GM13977 (cell line): ENCODE measurements around the gene DLG4.

ENCODE experiments used
- DNase-seq: peaks from one replicate; pipeline ENCODE4 v3.0.0; 2012; ENCODE audit warnings: low spot score
- in situ Hi-C: fragments of 300-500 bp; cut with MboI; formaldehyde crosslinking; loops from one replicate; pipeline ENCODE4 v1.12.0; 2022; ENCODE audit warnings: low sequenced_read_pairs, low pct_unique_long_range_greater_than_20kb, mixed read lengths, inconsistent platforms; ENCODE audit not compliant: unreplicated experiment
- TF ChIP-seq, protein P1 (sequence below): IDR thresholded peaks from 2 replicates; pipeline ENCODE4 v1.5.1; 2012; ENCODE audit warnings: mild to moderate bottlenecking, control low read depth; ENCODE audit not compliant: insufficient read depth; ENCODE audit errors: extremely low read depth, missing control alignments

DLG4 gene

DNA sequence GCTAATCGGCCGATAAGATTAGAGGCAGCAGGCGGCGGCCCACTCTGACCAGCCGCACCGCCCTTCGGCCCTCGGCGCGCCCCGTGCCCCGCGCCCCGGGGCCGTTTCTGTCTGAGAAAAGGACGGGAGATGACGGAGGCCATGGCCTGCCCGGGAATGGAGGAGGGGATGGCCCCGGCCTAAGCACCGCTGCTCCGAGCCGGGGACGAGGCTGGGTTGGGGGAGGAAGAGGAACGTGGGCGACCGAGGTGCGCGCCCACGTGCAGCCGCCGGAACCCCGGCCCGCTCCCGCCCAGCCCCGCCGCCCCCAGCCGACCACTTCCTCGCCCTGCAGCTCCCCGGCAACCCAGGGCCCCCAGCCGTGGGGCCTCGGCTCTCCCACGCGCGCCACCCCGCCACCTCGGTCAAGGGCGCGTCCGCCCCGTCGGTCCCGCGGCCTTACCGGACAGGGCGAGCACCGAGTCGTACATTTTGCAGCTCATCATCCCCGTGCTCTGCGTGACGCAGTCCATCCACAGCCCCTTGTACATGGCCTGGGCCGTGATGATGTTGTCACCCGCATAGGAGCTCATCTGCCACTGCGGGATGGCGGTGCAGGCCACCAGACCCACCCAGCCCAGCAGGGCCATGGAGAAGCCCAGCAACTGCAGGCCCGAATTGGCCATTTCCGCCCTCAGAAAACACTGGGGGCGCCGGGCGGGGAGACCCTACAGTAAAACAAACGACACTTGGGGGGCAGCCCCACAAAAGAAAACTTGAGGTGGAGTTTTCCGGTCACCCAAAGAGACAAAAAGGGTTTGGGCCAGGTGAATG lies 41.9 kb upstream of the DLG4 start:
- peak; percentile 70 for DNase-seq
- in situ Hi-C loops = no loop called here
- TF ChIP-seq, protein P1, sequence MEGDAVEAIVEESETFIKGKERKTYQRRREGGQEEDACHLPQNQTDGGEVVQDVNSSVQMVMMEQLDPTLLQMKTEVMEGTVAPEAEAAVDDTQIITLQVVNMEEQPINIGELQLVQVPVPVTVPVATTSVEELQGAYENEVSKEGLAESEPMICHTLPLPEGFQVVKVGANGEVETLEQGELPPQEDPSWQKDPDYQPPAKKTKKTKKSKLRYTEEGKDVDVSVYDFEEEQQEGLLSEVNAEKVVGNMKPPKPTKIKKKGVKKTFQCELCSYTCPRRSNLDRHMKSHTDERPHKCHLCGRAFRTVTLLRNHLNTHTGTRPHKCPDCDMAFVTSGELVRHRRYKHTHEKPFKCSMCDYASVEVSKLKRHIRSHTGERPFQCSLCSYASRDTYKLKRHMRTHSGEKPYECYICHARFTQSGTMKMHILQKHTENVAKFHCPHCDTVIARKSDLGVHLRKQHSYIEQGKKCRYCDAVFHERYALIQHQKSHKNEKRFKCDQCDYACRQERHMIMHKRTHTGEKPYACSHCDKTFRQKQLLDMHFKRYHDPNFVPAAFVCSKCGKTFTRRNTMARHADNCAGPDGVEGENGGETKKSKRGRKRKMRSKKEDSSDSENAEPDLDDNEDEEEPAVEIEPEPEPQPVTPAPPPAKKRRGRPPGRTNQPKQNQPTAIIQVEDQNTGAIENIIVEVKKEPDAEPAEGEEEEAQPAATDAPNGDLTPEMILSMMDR = no peak

DNA sequence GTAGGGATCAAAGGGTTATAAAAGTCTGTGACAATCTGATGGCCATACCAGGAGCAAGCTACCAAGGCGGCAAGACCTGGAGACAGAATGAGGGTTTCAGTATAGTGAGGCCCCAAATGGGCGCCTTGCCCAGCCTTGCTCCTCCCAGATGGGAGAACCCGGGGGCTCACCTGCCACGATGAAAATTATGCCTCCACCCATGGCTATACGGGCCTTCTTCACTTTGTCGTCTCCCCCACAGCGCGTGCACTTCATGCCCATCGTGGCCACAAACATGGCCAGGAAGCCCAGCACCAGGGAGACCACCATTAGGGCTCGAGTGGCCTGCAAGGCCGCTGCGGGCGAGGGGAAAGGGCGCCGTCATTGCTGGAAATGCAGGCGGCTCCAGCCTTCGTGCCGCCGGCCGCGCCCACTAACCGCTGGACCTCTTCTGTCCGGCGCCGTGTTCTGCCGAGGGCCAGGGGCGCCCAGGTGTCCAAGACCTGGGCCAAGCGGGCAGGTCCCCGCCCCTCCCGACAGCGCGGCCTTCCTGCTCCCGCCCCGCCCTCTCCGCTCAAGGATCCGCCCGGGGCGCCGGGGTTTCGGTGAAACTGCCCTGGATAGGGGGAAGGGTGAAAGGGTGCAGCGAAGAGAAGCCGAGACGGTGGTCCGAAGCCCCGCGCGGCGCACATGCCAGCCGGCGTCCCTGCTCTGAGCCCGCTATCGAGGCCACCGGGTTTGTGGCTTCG lies 41.2 kb upstream of the DLG4 start:
- DNase-seq = peak; percentile 64
- TF ChIP-seq, protein P1 = no peak

DNA sequence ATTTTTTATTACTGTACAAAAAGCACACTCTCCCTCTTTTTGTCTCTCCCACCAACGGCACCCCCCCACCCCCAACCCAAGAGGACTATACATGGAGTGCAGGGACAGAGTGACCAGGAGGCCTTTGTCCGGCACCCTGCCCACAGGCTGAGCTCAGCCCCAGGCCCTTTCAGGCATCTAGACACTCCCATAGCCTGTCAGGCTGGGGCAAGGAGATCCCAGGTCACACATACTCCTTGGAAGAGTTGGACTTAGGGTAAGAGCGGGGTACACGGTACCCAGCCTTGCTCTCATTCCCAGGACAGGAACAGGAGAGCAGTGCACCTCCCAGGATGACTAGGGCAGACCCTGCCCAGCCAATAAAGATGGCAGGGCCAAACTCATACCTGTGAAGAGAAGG lies 40.5 kb upstream of the DLG4 start:
- in situ Hi-C loops = no loop called here
- TF ChIP-seq, protein P1 = no peak
- no peak for DNase-seq

More for the DNA sequence above, 41.2 kb upstream of the DLG4 start:
- in situ Hi-C loops = no loop called here

DNA sequence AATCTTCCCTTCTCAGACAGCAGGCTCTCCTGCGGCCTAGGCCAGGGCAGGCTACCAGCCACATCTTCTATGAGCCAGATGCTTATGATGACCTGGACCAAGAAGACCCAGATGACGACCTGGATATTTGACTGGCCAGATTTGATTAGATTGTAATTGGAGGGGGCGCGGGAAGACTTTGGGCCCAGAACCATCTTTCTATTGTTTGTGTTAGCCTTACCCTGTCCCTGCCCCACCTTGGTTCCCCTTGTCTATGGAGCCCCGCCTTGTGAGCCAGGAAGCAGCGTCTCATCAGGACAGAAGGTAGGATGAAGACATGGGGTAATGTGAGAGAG lies 39.9 kb upstream of the DLG4 start:
- in situ Hi-C loops = no loop called here
- TF ChIP-seq, protein P1 = no peak
- DNase-seq = no peak

DNA sequence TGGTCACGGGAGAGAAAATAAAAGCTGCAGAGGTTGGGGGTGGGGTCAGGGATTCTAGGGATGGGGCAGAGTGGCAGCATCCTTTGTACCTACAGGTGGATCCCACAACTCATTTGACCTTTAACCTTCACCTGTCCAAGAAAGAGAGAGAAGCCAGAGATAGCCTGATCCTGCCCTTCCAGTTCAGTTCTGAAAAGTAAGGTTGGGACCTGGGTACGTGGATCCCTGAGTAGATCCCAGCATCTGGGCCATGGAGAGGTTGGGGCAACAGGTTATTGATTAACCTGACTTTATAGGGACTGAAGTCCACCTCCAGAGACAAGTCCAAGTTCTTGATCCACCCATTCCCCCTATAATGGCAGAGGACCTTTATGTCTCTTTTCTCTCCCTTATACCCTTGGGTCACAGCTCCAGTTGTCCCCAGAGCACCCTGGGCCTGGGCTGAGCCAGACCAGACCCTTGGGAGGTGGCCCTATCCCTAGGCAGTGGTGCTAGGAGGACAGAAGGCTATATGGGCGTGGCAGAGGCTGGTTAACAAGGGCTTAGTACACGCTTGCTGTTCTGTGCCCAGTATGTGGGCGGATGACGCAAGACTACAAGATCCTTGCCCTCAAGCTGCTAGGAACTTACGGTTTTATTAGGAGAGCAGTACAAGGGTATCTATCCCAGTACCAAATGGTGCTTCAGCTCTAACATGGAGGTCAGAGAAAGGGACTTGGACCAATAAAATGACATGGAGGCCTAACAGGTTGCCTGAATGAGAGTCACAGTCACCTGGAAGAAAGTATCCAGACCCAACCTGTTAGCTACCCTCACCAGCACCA lies 39.3 kb upstream of the DLG4 start:
- DNase-seq = no peak
- TF ChIP-seq, protein P1 = no peak
- in situ Hi-C loops = no loop called here

DNA sequence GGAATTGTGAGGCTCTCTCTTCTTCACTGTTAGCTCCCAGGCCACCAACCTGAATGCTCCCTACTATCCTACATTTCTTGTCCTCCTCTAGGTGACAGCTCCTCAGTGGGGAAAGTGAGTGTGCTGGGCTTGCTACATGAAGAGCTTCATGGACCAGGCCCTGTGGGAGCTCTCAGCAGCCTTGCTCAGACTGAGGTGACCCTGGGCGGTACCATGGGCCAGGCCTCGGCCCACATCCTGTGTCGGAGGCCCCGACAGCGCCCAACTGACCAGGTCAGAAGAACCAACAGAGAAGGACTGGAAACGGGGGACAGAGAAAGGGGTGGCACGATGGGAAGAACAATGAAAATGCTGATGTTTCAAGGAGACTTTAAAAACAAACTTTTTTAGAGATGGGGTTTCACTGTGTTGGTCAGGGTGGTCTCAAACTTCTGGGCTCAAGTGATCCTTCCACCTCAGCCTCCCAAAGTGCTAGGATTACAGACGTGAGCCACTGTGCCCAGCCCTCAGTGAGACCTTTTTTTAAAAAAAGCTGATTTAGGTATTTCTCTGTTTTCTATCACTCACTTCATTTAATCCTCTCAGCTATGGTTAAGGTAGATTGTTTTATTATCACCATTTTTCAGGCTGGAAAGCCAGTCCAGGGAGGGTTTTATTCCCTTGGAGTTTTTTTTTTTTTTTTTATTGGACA lies 37.3 kb upstream of the DLG4 start:
- in situ Hi-C loops = no loop called here
- TF ChIP-seq, protein P1 = no peak
- DNase-seq = no peak
